Sigmoid colon (tissue), 4 donors: ENCODE measurements around the gene NMBR.

Source experiments
- POLR2AphosphoS5 ChIP-seq, 4 donors: sonication (generic); formaldehyde crosslinking; IDR thresholded peaks; one replicate each; pipeline ENCODE4 v1.6.1; 2017; ENCODE audit warnings: antibody characterized with exemption in 4 of 4
- TF ChIP-seq, protein P1 (sequence below), 4 experiments: fragments of 450-650 bp in 3 of 4; fragments of 200-600 bp in 1 of 4; IDR thresholded peaks; one replicate each; pipeline ENCODE4 v1.5.1; 2016 to 2019; ENCODE audit warnings: antibody characterized with exemption in 4 of 4, mild to moderate bottlenecking in 3 of 4, moderate library complexity in 2 of 4

- no peak for TF ChIP-seq POLR2AphosphoS5 (IDR thresholded peaks at IDR 0.05)
- TF ChIP-seq, protein P1, sequence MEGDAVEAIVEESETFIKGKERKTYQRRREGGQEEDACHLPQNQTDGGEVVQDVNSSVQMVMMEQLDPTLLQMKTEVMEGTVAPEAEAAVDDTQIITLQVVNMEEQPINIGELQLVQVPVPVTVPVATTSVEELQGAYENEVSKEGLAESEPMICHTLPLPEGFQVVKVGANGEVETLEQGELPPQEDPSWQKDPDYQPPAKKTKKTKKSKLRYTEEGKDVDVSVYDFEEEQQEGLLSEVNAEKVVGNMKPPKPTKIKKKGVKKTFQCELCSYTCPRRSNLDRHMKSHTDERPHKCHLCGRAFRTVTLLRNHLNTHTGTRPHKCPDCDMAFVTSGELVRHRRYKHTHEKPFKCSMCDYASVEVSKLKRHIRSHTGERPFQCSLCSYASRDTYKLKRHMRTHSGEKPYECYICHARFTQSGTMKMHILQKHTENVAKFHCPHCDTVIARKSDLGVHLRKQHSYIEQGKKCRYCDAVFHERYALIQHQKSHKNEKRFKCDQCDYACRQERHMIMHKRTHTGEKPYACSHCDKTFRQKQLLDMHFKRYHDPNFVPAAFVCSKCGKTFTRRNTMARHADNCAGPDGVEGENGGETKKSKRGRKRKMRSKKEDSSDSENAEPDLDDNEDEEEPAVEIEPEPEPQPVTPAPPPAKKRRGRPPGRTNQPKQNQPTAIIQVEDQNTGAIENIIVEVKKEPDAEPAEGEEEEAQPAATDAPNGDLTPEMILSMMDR (IDR thresholded peaks at IDR 0.05), result no peak
These were observed 78.5 kb downstream of the NMBR start for GRCh38 chr6:142068416-142068815.
